Measurements from ENCODE around the gene GALNT8. TPM values are rescaled to one million over a fixed set of nuclear protein-coding genes. Genes with fewer than 3 reads are reported as not detected.

The GALNT8 gene
- total RNA-seq, 1 experiment from 2014 or later, result 5.4 TPM

GRCh38 chr12:4771172-4771959, 51.2 kb downstream of the GALNT8 start:
- Histone ChIP-seq H2BK120ac (ENCODE audit: low read depth, low read length, poor library complexity, severe bottlenecking) (no peak overlapping the region), H3K56ac (ENCODE audit: insufficient read length, low read depth, low read length) (no peak overlapping the region), H3K9me3 (ENCODE audit: control insufficient read depth, low read depth, low read length) (no peaks in the 10 kb centered on the region), H4K5ac (ENCODE audit: insufficient read length, low read depth, low read length) (no peak overlapping the region), H3K27ac (ENCODE audit: insufficient read length, low read depth, low read length) (no peak overlapping the region), H2BK20ac (ENCODE audit: low read depth, low read length, poor library complexity, severe bottlenecking) (no peak overlapping the region), H2AFZ (ENCODE audit: low read length) (no peak overlapping the region), H4K8ac (replicated peaks; ENCODE audit: insufficient read length, low read depth, low read length) (no peak overlapping the region), H3K9ac (ENCODE audit: extremely low read depth, insufficient read length, low read length) (no peak overlapping the region), H3K14ac (ENCODE audit: insufficient read depth, low read length) (no peak overlapping the region; the same call in 1 of the 2 replicates), H2BK5ac (ENCODE audit: insufficient read length, low read length) (no peak overlapping the region), H4K20me1 (ENCODE audit: control insufficient read depth, insufficient read depth, insufficient read length) (no peaks in the 10 kb centered on the region), H2AK5ac (ENCODE audit: insufficient read length, low read length) (no peak overlapping the region), H3K4ac (ENCODE audit: low read depth, low read length) (no peak overlapping the region), H3K18ac (ENCODE audit: insufficient read length, low read depth, low read length) (no peak overlapping the region), H3K79me1 (ENCODE audit: insufficient read depth, low read depth, low read length, poor library complexity, severe bottlenecking) (no peaks in the 10 kb centered on the region), H3T11ph (ENCODE audit: low read length) (no peak overlapping the region), H3K4me2 (ENCODE audit: insufficient read depth, insufficient read length, low read length) (no peak overlapping the region), H4K91ac (ENCODE audit: insufficient read length, low read depth, low read length) (no peak overlapping the region), H3K23ac (ENCODE audit: insufficient read length, low read depth, low read length) (no peak overlapping the region), H3K79me2 (ENCODE audit: insufficient read depth, low read length) (no peaks in the 10 kb centered on the region), H3K23me2 (ENCODE audit: insufficient read length, low read depth, low read length, poor library complexity, severe bottlenecking) (no peaks in the 10 kb centered on the region), H3K27me3 (ENCODE audit: insufficient read depth, low read length) (no peaks in the 10 kb centered on the region), H2BK12ac (ENCODE audit: insufficient read length, low read depth, low read length) (no peak overlapping the region), H3K4me1 (ENCODE audit: insufficient read depth, low read length) (no peaks in the 10 kb centered on the region), H2BK15ac (ENCODE audit: low read depth, low read length) (no peak overlapping the region)
- no peaks in the 10 kb centered on the region for H3K27me3 Mint-ChIP-seq (ENCODE audit: low read depth)
- no peak for TF ChIP-seq CTCF (conservative IDR thresholded peaks at IDR 0.05)
- no peak overlapping the region for H3K4me3 Mint-ChIP-seq
- H3K4me1 Mint-ChIP-seq, result no peaks in the 10 kb centered on the region
- no peak for DNase-seq
- no peaks in the 10 kb centered on the region for H3K9me3 Mint-ChIP-seq
- peak overlapping the region in 1 of 3 experiments; percentile 68; a peak in 2 of 7 replicates for H3K27ac Mint-ChIP-seq
- WGBS (ENCODE audit: extremely low coverage, insufficient read length, low lambda C conversion rate), result no CpG with 5 or more reads among the region's 7 CpGs
- H3K36me3 Mint-ChIP-seq (ENCODE audit: insufficient read depth in 1 of 3, low read depth in 3 of 3), result peaks cover 0 to 6% (median 0%) of the 10 kb centered on the region in 3 experiments; a peak in 3 of 7 replicates

All from H9 (cell line).